Skin of body (tissue), 2 donors: ENCODE measurements around the gene ZNF774. TPM values are rescaled to one million over a fixed set of nuclear protein-coding genes. Genes with fewer than 3 reads are reported as not detected.

Source experiments
- small RNA-seq: library from RNA; depleted of rRNA; stranded (forward); fragments of <200 nt; gene quantifications from one replicate; pipeline ENCODE3, GENCODE V24; 2014; ENCODE audit warnings: low replicate concordance
- total RNA-seq: library from RNA; depleted of rRNA; stranded (reverse); fragments of >200 nt; gene quantifications from one replicate; pipeline ENCODE4 v1.2.3, GENCODE V29; 2014

ZNF774 gene
- total RNA-seq, 1 donor from 2014 or later, result 1.3 TPM

Small RNA genes lying within 50 kb of the gene (small RNA-seq; reads per million reads assigned to genes)
- gene NDUFA3P4, result not detected

Other genes starting within 250 kb of the ZNF774 start
- gene IDH2, start 249.8 kb upstream of the ZNF774 start, total RNA-seq, result 77.6 TPM
- gene SEMA4B, start 151.0 kb upstream of the ZNF774 start, total RNA-seq, result 38.7 TPM
- 16.3 TPM for gene CIB1, start 118.3 kb upstream of the ZNF774 start, total RNA-seq
- 2.6 TPM for gene GDPGP1, start 118.1 kb upstream of the ZNF774 start, total RNA-seq
- not detected for gene TTLL13, start 102.7 kb upstream of the ZNF774 start, total RNA-seq
- 51.8 TPM for gene NGRN, start 86.6 kb upstream of the ZNF774 start, total RNA-seq
- gene IQGAP1, start 36.0 kb downstream of the ZNF774 start, total RNA-seq, result 224 TPM
- 31.2 TPM for gene CRTC3, start 177.6 kb downstream of the ZNF774 start, total RNA-seq